Measurements from ENCODE around the gene DEPP1.

The DEPP1 gene

DNA sequence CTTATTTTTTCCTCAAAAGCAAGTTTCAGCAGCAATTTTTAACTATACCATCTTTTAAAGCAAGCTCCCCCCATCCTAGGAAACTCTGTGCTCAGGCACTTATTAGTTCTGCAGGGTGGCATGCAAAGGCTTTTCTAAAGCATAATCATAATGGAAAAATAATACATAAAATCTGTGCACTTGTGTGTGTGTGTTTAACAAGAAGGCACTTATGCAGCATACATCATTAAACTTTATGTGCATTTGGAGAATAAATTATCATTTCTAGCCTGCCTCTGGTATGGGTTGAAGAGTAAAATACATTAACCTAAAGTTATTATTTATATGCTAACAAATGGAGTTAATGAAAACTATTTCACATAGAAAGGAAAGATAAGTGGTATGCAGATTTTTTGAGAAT is 24.6 kb downstream of the DEPP1 start:
- DNase-seq (ENCODE audit: low read depth): no peak

DNA sequence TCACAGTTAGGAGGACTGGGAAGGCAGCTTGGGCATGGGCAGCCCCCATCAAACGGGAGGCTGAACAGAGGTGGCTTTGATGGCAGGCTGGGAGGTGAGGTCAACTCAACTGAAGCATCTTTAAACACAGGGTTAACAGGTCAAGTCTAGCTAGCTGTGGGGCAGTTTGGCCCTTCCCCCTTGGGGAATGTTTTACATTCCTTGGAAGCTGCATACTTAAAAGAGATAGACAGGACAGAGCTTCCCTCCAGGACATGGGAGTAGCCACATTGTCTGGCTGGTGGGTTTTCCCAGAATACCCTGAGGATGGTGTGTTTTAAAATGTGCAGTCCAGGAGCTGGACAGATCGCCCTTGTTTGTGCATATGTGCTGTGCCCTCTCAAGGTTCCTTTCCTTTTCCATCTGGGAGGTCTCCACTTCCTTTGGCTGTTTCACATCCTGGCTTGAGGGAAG is 25.8 kb downstream of the DEPP1 start:
- DNase-seq (ENCODE audit: low read depth): no peak

DNA sequence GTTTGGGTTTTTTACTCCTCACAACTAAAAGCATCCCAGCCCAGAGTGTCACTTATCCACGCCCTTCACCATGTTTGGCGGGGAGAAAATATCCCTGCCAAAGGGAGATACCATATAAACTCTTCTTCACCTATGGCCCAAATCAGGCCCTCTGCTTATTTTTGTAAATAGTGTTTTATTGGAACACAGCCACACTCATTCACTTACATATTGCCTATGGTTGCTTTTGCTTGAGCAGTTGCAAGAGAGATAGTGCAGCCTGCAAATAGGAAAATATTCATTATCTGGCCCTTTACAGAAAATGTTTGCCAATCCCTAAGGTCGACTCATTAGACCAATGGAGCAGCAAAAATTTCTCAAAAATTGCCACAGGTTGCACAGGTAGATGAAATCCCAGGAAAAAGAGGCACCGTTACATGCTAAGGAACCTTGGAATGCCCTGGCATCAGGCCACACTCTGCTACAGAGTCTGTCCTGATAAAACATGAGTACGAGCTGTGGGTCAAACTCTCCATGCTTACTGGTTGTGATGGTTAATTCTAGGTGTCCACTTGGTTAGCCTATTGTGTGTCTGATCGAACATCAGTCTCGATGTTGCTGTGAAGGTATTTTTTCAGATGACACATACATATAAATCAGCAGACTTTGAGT is 26.9 kb downstream of the DEPP1 start:
- no peak for DNase-seq (ENCODE audit: low read depth)

DNA sequence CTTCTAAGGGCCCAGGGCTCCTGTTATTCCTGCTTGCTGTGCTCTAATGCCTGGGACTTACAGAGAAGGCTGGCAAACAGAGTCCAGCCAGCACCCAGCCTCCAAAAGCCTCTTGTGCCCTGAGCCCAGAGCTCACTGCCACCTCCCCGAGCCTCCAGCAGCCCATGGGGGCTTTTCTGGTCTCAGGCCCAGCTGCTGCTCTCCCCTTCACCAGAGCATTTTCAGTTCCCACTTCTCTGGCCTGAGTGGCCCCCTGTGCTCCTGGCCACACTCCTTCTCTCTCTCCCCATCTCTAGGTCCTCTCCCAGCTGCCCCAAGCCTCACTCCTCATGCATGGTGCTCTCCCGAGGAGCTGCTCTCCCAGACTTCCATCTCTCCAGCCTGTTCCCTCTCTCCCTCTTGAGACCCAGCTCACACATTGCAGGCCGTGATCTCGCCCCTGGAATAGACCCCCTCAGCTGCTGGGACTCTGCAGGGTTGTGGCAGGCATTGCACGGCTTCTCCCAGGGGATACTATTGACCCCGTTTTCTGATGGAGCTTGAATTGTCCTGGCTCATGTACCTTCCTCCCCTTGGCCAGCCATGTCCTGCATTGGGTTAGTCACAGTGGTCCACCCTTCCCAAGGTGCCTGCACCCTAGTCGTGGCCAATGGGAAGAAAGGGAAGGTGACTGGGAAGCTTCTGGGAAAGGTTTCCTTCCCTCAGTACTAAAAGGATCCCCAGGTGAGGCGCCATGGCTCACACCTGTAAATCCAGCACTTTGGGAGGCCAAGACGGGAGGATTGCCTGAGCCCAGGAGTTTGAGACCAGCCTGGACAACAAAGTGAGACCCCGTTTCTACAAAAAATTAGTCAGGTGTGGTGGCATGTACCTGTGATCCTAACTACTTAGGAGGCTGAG is 28.0 kb downstream of the DEPP1 start:
- DNase-seq (ENCODE audit: low read depth): no peak

DNA sequence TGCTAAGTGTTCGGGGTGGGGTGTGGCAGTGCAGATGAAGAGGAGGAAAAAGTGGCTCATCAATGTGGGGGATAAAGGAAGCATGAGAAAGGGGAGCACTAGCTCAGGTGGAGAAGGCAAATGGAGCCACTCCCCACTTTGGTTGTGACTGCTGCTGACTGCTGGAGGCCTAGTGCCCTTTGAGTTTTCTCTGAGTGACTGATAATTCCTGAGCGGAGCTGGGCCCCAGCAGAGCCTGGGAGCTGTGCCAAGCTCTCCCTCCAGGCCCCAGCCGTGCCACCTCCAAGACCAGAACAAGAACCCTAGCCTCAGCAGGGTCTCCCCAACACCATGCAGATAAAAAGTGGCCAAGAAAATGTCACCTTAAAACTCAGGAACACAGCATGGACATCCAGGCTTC is 28.7 kb downstream of the DEPP1 start:
- DNase-seq (ENCODE audit: low read depth): no peak

DNA sequence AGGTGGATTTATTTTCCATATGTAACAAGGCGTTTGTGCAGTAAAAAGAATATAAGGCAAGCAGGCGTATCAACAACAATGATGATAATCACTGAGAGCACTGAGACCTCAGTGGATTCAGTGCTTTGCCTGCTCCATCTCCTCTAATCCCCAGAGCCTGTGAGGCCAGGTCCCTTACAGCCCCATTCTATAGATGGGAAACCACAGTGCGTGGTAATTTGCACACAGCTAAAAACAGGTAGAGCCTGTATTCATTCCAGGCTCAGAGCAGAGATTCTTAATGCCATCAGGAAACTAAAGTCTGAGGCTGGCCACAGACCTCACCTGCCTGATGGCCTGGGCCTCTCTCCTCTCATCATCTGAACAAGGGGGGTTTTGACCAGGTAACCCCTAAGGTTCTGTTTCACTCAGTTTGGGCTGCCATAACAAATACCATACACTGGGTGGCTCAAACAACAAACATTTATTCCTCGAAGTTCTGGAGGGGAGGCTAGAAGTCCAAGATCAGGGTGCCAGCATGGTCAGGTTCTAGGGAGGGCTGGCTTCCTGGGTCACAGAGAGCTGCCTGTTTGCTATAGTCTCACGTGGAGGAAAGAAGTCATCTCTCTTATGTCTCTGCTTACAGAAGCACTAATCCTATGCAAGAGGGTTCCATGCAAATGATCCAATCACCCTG is 29.3 kb downstream of the DEPP1 start:
- DNase-seq (ENCODE audit: low read depth): no peak

DNA sequence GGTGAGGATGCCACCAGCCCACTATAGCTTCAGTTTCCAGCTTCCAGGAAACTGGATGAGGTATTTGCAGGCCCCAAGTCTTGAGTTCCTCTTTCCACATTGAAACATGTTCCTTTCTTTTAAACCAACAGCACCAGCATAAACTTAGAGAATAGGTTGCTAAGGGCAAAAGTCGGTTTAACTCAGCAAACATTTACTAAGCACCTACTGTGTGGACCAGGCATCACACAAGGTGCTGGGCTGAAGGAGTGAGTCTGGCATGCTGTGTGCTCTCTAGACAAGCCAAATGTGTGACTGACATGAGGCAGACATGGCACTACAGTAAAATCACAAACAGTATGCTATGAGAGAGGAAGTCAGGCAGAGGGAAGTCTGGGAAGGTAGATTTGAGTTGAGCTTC is 30.0 kb downstream of the DEPP1 start:
- DNase-seq (ENCODE audit: low read depth): no peak

DNA sequence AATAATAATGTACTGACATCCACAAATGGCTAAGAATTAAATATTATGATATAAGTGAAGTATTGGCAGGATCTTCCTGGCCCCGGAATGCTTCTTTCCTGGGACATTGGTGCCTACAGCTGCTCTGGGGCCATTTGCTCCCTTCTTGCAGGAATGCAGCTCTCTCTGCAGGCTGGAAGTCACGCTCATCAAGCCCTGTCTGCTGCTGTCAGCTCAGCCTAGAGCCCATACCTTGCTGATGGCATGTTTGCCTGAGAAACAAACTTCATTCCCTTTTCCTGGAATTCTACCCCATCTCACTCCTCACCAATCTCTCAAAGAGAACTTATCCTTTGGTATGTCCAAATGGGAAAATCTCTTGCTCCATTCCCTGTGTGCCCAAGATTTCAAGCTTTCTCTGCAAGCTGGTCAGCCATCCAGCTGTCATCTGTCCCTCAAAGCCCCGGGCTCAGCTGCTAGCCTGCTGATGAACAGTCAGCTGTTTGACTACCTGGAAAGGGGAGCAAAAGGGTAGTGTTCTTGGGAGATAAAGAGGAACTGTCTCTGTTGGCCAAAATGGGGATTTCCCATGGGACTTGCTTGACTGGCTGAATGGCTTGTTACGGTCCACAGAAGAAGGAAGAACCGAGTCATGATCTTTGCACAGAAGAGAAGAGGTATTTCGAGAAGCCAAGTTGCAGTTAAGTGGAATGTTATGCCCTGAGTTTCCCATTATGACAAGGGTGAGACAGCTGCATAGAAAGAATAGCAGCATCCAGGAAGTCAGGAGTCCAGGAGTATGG is 31.0 kb downstream of the DEPP1 start:
- no peak for DNase-seq (ENCODE audit: low read depth)

DNA sequence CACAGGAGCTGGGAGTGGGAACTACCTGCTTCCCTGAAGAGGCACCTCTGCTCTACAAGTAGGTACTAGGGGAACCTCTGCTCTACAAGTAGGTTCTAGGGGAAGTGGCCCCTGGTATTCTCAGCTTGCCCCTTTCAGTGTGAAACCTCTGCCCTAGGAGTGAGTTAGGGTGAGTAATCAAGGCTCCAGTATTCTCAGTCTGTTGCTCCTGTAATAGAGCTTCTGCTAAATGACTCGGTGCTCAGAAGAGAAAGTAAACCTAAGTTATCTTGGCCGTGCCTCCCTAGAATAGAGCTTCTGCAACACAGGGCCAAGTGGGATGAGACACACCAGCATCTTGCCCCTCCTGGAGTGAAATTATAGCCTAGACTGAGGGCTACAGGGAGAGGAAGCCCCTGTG is 32.4 kb downstream of the DEPP1 start:
- DNase-seq (ENCODE audit: low read depth): no peak

DNA sequence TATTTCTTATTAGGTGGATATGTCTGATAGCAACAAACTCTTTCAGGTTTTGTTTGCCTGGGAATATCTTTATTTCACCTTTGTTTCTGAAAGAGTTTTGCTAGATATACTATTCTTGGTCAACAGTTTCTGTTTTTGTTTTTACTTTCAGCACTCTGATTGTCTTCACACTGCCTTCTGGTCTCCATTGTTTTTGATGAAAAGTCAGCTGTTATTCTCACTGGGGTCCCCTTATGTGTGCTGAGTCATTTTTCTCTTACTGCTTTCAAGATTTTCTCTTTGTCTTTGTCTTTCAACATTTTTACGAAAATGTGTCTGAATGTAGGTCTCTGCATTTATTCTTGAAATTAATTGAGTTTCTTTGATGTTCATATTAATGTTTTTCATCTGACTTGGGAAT is 34.3 kb downstream of the DEPP1 start:
- DNase-seq (ENCODE audit: low read depth): no peak

DNA sequence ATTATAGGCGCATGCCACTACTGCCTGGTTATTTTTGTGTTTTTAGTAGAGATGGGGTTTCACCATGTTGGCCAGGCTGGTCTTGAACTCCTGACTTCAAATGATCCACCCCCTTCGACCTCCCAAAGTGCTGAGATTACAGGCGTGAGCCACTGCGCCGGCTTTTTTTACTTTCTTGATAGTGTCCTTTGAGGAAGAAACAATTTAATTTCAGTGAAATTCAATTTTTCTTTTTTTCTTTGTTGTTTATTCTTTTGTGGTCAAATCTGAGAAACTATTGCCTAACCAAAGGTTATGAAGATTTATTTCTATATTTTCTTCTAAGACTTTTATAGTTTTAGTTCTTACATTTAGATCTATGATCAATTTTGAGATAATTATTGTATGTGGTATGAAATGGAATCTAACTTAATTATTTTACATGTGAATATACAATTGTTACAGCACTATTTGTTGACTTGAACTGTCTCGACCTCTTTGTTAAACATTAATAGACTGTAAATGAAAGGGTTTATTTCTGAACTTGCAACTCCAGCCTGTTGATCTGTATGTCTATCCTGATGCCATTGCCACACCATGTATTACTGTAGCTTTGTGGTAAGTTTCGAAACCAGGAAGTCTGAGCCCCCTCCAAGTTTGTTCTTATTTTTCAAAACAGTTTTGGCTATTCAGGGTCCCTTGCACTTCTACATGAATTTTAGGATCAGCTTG is 38.8 kb downstream of the DEPP1 start:
- no peak for DNase-seq (ENCODE audit: low read depth)

DNA sequence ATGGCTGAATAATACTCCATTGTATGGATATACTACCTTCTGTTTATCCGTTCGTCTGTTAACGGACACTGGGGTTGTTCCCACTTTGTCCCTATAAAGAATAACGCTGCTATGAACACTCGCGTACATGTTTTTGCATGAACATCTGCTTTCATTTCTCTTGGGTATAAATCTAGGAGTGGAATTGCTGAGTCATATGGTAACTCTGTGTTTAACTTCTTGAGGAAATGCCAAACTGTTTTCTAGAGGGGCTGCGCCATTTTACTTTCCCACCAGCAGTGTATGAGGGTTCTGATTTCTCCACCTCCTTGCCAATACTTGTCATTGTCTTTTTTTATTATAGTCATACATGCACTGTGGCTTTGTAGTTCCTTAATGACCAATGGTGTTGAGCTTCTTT is 39.7 kb downstream of the DEPP1 start:
- DNase-seq (ENCODE audit: low read depth): no peak

DNA sequence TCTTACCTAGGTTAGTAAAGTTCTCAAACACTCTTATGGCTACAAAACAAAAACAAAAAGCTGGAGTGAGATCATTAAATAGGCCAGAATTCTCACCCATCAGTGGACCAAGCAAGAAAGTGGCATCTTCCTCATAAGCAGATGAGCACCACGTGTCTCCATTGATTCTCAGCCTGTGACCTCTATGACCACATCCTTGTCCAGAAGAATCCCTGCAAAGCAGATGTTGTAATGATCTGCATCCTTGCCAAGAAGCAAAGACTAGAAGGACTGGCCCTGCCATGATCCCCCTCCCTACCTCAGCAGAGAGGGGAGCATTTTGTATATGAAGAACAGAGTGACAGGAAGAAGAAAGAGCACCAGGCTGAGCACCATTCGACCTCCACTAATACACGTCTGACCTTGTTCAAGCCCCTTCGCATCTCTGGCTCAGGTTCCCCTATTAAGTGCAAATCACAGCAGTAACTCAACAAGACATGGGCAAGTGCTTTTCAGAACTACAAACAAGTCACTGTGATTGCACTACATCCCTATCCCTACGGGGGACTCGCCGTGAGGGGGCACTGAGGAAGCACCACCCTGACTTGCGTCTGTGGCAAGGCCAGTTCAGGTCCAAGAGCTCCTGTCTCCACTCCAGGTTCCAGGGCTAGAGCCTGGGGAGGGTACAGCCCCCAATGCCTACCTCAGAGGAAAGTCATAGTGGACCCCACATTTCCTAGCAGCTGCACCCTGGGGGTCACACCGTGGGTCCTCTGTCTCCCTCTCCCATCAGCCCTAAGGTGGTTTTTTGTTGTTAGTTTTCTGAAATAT is 41.2 kb downstream of the DEPP1 start:
- DNase-seq (ENCODE audit: low read depth): no peak

DNA sequence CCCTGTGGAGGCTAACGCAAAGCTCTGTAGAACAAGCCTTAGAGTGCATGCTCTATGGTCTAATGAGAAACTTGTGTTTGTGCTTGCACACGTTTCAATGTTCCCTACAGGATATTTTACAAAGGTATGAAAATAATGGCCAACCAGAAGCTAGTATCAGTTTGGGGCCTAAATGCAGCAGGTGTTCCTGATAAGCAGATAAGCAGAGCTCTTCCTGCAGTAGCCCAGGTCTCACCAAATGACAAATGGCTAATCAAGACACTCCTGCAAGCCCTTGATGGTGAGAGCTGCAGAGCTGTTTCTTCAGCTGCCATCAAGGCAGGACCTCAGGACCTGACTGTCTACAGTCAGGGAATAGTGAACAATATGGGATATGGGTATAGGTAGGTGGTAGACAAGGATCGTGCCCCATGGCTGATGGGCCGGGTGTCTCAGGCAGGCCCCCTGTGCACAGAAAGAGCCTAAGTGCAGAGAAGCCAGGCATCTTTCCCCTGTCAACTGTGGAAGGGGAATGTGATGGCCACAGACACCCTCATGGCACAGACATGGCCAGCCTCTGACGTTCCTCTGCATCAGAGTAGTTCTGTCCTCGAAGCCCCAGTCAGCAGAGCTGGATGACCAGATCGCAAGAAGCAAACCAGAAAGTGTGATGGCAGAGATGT is 42.2 kb downstream of the DEPP1 start:
- DNase-seq (ENCODE audit: low read depth): no peak

DNA sequence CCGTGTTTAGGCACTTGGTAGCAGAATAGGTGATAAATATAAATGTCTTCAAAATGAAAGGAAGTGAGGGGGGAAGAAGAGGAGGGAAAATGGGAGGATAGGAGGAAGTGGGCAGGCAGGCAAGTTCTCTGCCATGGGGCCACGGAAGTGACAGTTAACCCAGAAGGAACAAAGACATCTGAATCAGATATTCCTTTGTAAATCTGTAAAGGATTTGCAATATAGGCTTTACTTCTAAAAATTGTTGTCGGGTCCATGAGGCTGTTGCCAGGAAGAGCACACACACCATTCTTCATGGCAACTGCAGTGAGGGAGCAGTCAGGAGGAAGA is 42.7 kb downstream of the DEPP1 start:
- no peak for DNase-seq (ENCODE audit: low read depth)

DNA sequence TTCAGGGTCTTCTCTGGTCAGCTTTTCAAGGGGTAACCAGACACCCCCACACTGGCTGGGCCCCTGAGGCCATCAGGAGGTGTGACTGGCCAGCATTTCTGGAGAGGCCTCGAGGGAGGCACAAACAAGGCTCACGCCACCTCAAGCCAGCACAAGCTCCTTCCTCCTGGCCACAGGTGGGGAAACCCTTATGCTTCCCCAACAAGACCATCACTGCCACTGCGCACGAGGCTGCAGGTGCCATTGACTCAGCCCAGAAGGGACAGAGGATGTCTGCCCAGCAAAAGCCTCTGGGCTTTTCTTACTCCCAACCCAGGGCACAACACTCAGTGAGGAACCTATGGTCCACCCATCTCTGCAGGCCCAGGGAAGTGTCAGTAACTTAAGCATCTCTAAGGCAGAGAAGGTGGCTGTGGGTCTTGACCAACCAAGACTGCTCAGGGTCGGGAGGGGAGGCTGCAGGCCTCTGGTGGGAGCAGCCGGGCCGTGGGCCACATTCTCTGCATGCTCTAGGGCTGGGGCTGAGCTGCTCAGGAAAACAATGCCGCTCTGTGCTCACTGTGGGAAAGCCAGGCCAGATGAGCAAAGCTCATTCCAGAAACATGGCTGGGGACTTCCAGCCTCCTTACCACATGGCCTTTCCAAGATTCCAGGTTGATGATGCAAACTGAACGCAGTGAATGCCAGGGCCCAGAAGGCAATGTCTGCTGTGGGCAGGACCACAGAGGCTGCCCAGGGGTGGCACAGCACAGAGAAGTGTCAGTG is 43.2 kb downstream of the DEPP1 start:
- DNase-seq (ENCODE audit: low read depth): no peak

DNA sequence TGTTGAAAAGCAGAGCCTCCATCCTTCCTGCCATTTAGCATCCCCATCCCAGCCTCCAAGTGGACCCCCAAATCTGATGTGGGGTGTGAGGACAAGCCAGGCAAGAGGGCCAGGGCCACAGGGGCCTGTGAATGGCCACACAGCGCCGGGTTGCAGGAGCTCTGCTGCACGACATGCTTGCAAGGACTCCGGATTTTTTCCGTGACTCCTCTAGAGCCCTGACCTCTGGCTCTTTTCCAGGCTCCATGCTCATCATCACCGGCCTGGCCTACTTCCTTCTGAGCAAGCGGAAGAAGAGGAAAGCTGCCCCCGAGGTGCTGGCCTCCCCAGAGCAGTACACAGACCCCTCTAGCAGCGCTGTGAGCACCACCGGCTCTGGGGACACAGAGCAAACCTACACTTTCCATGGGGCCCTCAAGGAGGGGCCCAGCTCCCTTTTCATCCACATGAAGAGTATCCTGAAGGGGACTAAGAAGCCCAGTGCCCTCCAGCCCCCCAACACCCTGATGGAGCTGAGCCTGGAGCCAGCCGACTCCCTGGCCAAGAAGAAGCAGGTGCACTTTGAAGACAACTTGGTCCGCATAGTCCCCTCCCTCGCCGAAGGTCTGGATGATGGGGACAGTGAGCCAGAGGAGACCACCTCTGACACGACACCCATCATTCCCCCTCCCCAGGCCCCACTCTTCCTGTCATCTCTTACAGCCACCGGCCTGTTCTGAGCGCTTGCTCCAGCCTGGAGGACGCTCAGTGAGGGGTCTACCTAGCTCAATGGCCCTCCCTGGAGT is 44.0 kb downstream of the DEPP1 start:
- no peak for DNase-seq (ENCODE audit: low read depth)

DNA sequence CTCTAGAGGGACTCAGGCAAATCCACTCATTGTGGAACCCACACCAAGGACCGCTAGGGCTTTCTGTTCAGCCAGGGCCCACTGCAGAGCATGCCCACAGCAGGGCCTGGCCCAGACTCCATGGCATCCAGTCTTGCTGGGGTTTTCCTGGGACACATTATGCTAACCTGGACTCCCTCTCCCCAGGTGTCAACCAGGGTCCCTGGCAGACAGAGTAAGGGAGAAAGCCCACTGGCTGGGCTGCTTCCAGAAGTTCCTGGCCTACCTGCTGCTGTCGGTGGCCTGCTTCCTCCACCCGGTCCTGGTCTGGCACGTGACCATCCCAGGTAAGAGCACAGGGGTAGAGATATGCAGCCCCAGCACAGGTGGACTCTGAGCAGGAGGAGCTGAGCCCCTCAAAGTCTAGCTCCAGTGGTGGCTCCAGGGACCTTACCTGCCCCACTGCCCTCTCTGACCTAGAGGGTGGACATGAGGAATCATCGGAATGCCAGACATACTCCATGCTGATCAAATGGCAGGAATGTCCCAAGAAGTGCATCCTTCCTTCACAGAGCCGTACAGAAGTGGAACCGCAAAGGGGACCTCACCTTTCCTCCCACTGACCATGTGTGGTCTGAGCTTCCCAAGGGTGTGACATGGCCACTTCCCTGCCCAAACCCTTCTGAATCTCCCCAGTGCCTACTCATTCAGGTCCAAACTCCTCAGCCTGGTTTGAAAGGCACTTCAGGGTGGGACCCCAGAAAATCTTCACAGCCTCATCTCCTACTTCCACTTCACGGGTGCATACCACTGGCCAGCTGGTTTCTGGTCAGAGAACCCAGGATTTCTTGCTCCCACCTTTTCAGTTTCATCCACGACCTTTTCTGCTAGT is 44.9 kb downstream of the DEPP1 start:
- DNase-seq (ENCODE audit: low read depth): no peak
